HCT116 (cell line): Measurements from ENCODE around the gene PRDX3. TPM values are rescaled to one million over a fixed set of nuclear protein-coding genes. Genes with fewer than 3 reads are reported as not detected.

Source experiments
- total RNA-seq: library from RNA; stranded (reverse); gene quantifications from one replicate; pipeline ENCODE4 v1.2.1, GENCODE V29; 2021; ENCODE audit not compliant: unreplicated experiment

Gene PRDX3
- total RNA-seq, 1 experiment from 2014 or later, result 281 TPM

Other genes with a start within 250 kb of the PRDX3 start
- gene NANOS1, start 149.1 kb downstream of the PRDX3 start, total RNA-seq, result 1.5 TPM
- 271 TPM for gene EIF3A, start 98.0 kb downstream of the PRDX3 start, total RNA-seq
- gene DENND10, start 74.7 kb downstream of the PRDX3 start, total RNA-seq, result 47.5 TPM
- gene SFXN4, start 13.1 kb downstream of the PRDX3 start, total RNA-seq, result 58.2 TPM
- 7.3 TPM for gene GRK5, start 28.8 kb upstream of the PRDX3 start, total RNA-seq